Stimulated activated CD4-positive, alpha-beta T cell treated with anti-CD3 and anti-CD28 coated beads, Interleukin-4, amount 100 ng/mL, for 48 hours (primary cell): Measurements from ENCODE around the gene CBX8.

Experiments
- DNase-seq, 2 donors: peaks; one replicate each; pipeline ENCODE4 v3.0.0-alpha.2; 2020; ENCODE audit warnings: low read depth in 2 of 2

CBX8 gene

DNA sequence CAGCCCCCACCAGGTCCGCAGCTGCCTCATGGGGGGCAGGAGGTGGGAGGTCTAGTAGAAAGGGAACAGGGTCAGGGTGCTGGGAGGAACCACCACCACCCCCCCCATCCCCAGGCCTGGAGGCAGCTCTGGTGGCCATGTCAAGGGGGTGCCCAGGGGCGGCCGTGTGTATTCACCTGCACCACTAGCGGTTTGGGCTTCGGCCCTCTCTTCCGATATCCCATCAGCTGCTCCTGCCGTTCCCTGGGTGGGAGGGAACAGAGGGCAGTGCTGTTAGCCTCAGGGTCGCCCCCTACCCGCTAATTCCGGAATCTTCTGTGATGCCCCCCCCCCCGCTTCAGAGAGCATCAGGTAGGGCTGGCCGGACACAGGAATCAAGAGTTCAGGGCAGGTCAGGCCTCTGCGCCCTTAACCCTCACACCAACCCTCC lies 38.6 kb upstream of the CBX8 start:
- DNase-seq = no peak

DNA sequence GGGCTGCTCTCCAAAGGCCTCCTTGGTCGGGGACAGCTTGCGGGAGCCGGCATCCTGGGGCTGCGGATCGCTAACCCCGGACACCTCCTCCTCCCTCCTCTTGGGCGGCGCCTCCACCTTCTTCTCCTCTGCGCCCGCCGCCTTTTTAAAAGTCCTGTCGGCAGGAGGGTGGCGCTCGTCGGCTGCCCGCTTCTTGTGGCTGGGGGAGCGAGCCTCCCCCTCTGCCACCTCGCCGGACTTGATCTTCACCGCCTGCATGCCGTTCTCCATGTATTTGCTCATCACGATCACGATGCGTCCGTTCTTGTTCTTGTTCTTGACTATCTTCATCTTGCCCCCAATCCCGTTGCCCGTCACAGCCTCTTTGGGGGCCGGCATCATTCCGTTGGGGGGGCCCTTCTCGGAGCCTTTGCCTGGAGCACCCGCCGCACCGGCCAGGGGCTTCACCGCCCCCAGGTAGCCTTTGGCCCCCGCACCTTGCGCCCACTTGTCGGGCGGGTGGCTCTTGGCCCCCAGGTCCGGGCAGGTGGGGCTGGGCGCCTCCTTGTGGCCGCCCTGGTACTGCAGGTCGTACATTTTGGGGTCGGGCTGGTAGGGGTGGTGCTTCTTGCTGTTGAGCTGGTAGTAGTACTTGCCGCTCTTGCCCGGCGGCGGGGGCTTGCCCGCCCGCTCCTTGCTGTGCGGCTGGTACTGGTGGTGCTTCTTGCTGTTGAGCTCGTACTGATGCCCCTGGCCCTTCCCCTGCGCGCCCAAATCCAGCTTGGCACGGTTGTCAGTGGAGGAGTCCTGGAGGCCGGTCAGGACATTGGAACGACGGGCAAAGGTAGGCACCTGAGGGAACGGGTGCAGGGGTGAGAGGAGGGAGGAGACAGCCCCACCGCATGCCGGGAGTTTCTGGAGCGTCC lies 37.9 kb upstream of the CBX8 start:
- DNase-seq = no peak

DNA sequence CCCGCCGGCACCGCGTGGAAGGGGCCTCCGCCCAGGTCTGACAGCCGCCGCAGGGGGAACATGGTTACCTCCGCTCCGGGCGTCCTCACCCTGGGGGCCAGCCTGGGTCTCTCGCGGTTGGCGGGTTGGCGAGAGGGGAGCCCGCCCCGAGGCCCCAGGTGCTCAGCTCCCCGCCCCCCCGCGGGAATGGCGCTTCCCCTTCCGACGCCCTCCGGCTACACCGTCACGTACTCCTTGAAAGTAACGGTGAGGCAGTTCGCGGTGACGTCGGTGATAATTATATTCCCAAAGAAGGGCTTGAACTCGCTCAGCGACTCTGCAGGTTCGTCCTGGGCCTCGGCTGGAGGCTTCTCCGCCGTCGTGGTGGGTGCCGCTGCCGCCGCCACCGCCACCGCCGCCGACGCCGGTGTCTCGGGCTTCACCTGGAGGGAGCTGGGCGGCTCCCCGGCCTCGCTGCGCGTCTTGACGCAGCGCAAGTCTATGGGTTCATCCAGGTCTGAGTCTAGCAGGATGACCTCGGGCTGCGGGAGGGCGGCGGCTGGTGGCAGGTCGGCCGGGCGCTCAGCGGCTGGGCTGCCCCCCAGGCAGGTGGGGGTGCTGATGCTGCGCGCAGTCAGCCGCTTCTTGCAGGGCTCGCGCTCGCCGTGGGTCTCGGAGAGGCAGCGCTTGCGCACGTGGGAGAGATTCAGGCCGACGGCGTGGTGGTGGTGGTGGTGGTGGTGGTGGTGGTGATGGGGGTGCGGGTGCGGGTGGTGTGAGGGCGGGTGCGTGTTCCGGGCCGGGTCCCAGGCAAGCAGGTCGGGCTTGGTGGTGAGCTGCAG lies 37.1 kb upstream of the CBX8 start:
- no peak for DNase-seq

DNA sequence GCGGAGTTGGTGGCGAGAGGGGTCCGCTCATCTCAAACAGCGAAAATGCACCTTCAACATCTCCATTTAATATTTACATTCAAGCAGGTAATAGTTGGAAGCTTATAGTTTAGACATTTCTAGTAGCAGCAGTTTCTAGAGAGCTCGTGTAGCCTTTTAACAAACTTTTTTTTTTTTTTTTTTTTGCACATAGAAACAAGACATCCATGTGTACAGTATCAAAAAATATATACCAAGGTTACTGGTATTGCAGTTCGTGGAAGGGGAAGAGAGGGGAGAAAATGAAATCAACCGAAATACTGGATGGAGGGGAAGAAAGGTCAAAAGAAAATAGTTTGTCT lies 36.2 kb upstream of the CBX8 start:
- DNase-seq = no peak

DNA sequence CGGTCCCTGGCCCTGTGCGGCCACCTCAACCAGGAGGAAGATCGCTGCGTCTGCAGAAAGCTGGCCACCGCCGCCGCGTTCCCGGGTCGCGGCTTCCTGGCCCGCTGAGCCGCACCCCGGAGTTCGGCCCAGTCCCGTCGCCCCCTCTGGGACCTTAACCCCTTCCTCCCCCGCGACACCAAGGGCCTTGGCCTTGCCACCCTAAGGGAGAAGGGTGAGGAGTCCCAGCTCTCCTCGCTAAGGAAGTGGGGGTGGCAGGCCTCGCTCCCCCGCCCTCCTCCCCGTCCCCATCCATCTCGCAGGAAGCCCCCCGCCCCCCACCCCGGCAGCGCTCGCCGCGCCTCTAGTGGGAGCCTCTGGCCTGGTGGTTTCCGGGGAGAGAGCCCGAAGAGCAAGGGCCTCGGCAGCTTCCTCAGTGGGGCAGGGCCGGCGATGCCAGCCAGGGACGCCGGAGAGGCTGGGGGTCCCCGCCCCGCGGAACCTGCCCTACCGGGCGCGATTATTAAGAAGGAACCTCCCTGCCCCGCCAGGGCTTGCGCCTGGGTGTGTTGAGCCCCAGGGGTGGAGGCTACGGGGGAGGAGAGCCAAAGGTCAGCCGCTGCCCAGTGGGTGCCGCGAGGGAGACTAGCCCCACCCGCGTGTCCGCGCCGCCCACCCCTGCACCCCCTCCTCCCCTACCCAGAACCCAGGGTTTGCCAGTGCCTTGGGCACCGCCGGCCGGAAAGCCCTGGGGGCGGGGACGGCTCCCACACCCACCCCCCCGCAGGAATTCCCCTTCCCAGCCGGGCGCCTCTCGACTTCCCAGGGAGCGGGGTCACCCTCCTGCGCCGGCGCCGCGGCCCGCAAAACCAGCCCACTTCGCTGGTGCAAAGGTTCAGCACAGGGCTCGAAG lies 35.6 kb upstream of the CBX8 start:
- no peak for DNase-seq

DNA sequence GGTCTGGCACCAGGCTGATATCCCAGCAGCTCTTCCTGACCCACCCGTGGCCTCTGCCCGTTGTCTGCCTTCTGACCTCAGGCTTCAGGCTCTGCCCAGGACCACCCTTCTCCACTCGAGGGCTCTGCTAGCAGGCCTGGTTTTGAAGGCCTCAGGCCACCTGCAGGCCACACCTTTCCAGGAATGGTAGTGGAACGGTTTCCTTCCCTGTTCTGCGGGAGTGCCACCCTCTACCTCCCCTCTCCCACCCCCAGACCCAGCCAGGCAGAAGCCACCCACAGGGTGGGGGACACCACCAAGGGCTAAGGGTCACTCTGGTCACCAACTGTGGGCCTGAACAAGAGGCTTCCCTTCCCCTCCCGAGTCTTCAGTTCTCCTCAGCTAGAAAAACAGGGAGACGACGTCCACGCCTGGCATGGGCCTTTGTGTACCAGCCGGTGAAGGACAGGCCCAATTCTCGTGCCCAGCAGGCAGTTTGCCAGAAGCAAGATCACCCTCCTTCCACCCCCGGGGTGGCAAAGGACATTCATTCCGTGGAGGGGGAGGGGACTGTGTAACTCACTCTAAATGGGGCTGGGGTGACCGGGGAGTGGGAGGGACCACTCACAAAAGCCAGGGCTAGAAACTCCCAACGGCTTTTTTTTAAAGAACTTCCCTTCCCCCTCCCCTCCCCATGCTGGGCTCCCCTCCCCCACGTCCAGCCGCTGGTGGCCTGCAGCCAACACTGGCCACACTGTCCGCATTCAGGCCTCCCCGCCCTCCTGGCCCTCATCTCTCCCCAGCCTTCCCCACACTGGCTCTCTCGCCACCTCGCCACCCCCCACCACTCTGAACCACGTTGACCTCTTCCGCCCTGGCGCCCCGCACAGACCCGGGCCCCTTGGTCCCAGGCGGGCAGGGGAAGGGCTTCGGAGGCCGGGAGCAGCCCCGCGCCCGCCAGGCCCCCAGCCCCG lies 34.7 kb upstream of the CBX8 start:
- DNase-seq = no peak

DNA sequence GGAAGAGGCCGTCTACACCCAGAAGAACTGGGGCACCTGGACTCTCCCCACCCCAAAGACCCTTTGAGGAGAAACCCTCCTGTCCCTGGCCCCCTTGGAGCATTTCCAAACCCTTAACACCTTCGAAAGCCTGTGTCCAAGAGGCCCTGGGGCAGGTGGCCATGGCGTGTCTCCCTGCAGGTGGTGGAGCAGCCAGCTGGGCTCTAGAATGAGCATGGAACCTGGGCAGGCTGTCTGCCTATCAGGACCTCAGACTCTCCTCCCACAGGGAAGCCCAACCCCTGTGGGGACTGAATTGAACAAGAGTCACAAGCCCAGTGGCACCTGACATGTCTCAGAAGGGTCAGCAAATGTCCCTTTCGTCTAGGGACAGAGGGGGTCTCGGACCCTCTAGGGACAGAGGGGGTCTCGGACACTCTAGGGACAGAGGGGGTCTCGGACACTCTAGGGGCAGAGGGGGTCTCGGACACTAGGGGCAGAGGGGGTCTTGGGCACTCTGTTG lies 33.9 kb upstream of the CBX8 start:
- no peak for DNase-seq

DNA sequence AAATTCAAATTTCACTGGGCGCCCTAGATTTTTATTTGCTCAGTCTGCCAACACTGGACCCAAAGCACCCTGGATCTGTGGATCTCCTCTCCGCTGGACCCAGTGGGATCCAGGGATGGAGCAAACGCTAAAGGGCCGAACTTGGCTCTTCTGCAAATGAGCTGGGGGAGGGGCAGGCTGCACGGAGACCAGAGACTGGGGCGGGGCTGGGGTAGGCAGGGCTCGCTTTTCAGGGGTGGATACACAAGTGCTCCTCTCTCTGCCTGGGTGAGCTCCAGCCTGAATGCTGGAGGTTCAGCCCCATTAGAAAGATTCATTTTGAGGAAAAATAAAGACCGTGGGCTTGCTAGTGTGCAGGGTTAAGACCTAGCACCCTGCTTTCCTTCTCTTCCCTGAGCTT lies 33.4 kb upstream of the CBX8 start:
- no peak for DNase-seq

DNA sequence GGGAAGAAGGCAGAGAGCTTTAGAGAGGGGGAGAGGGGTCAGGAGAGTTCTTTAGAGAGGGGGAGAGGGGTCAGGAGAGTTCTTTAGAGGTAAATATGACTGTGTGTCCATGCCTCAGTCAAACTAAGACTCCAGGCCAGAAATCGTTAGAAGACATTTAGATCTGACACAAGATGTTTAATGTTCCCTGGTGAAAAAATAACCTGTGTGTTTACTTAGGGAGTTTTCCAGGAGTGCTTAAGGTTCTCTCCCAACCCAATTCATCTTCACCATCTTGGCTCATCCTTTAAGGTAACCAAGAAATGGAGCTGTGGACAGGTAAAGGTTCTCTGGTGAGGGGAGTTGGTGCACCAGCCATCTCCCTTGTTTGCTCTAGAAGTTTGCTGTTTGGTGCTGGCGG lies 32.6 kb upstream of the CBX8 start:
- no peak for DNase-seq

DNA sequence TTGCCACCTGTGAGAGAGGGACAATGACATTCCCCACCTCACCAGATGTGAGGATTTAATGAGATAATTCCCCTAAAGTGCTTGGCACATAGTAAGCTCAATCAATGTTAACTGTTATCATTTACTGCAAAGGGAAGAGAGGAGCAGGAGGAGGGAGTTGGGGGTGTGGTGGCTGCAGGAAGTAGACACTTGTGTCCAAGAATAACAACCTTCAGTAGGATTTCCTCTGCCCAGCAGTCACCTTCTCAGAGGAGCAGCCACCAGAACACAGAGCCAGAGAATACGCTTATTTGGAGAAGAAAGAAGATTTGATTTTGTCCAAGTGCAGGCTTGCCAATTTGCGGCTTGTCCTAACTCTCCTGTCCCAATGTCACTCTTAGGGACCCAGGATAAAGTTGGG lies 32.1 kb upstream of the CBX8 start:
- DNase-seq = no peak

DNA sequence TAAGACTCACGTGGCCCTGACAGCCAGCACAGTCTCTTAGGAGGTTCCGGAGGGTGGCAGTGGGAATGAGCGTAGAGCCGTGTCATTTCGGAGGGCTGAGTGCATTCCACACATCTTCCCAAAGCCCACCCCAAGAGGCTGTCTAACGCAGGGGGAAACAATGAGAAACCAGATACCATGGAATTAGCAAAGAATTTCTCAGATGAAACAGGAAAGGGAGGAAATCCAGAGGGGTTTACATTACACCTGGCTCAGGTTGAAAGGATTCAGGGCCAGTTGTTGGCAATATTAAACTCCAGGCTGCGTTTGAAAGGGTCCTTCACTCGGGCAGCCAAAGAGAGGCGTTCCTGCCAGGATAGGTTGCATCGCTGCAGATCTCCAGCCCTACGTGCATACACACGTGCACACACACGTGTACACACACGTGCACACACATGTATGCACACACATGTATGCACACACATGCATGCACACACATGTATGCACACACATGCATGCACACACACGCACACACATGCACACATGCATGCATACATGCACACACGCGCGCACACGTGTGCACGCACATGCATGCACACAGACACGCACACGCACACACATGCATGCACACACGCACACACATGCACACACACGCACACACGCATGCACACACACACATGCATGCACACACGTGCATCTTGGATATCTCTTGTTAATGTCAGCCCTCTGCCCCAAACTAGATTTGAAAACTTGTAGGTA lies 30.1 kb upstream of the CBX8 start:
- no peak for DNase-seq

DNA sequence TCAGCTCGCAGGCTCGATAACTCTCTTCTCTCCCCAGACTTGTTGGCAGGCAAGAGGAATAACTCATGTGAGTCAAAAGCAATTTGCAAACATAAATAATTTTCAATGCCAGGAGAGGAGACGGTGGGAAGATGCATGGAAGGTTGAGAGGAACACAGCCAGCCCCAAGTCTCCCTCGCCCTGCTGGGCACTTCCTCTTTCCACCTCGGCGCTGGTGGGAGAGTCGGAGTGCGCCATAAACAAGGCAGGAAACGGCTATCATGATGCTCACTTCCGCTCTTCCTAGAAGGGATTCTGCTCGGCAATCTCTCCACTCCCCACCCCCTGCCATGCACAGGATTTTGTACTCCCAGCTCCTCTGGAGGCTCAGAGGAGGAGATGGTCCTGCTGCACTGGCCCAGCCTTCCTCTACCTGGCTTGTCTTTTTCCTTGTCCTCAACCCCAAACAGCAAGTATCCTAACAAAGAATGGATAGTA lies 29.4 kb upstream of the CBX8 start:
- no peak for DNase-seq

DNA sequence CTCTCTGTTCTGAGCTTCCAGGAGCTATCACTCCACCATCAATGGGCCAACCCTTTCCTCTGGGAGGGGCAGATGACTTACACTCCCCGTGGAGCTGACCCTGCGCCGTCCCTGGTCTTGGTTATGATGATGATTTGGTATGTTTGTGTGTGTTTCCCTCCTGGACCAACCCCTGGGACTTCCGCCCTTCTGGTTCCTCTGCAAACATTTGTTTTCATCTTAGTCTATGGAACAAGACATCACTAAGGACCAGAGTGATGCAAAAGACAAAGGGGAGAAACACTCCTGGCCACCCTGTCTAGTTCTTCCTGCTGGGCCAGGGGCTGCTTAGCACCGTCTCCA lies 28.7 kb upstream of the CBX8 start:
- no peak for DNase-seq

DNA sequence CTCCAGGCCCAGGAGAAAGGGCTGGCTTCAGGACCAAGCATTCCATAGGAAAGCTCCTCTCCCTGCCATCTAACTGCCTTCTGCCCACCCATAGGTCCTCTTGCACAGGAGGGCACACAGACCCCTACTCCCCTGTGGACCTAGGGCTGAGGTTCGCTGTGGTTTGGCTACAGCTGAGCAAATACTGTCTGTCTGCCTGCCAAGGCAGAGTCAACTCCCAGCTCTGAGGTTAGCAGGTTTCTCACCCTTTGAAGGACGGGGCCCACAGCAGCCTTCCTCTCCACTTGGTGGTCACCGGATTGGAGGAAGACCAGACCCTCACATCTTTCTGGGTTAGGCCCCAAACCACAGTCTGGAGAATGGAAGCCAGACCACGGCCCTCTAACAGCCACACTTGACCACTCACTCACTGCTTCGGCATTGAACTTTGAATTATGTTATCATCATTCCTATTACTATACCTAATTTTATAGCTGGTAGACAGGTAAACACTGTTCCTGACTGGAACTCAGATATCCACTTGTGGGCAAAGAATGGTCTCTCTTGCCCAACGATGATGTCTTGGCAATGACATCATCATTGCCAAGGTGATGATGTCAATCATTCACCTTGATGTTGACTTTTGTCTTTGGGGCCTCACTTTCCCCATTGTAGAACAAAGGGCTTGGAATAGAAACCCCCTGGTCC lies 28.2 kb upstream of the CBX8 start:
- no peak for DNase-seq

DNA sequence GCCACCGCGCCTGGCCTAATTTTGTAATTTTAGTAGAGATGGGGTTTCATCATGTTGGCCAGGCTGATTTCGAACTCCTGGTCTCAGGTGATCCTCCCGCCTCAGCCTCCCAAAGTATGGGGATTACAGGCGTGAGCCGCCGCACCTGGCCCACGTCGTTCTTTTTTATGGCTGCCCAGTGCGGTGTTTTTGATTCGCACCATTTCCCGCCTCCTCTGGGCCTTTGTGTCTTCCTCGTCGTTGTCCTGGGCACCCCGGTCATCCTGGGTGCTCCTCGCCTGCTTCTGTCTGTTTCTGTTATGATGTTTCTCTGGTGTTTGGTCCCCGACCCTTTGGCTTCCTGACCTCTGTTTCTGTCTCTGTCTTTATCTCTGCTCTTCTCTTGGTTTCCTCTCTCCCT lies 27.4 kb upstream of the CBX8 start:
- no peak for DNase-seq

DNA sequence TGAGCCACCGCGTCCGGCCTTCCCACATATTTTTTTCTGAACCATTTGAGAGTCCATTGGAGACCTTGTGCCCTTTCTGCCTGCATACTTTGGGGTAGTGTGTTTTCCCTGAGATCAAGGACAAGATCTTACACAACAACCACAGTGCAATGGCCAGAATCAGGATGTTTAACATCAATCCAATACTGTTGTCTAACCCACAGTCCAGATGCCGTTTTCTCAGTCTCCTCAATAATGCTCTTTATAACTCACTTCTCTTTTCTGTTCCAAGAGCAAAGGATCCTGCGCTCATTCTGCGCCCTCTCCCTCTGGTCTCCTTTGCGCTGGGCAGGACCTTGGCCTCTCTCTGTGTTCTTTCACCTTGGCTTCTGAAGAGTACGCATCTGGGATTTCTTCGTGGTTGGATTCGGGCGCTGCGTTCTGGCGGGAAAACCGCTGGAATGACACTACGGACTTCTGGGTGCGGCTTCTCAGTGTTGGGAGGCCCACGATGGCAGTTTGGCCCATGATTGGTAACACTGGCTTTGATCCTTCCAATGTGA lies 25.8 kb upstream of the CBX8 start:
- no peak for DNase-seq

DNA sequence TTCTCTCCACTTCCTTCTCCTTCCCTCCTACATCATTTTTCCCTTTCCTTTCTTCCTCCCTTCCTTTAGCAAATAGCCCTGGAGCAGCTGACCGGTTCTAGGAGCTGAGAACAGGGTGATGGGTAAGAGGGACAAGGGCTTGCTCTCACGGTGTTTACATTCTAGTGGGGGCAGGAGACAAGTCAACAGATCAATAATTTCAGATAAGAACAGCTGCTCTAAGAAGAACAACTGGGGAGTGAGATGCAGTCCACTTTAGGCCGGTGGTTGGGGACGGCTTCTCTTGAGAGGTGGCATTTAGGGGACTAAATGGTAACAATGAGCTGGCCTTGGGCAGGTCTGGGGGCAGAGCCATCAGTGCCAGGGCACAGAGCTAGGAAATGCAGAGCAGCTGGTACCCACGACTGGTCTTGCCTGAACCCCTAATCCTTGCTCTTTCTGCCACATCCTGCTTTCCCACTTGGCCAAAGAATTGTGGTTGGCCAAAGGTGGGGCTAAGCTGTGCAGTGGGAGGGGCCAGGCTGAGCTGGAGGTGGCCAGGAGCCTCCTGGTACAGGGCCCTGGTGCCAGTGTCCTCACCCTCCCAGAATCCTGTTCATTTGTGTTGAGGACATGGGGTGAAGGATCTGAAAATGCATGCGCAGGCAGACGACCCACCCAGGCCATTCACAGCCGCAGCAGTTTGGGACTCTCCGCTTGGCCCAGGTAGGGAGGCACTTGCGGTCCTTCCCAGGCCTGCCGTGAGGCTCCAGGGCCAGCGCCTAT lies 24.6 kb upstream of the CBX8 start:
- no peak for DNase-seq

DNA sequence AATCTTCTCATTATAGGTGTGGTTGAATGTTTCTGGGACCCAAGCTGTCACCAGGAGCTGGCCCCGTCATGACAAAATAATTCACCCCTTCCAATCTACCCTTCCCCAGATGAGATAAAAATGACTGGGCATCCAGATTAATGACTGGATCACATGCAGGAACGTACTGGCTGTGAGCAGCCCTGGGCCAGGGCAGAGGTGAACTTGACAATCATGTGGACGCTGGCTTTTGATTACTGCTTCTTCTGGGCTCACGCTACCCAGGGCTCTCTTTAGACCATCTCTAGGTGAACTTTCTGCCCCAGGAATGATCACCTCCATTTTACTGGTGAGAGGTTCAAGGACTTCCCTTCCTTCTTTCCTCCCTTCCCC lies 24.1 kb upstream of the CBX8 start:
- no peak for DNase-seq
